ENCODE results near the gene KIF20A.

GRCh38 chr5:138212828-138213160, 33.9 kb downstream of the KIF20A start:
- TF ChIP-seq EP300 (IDR thresholded peaks at IDR 0.05), result no peak
- TF ChIP-seq CTCF (IDR thresholded peaks at IDR 0.05), result no peak
